Measurements from ENCODE around the gene PORCN. TPM values are rescaled to one million over a fixed set of nuclear protein-coding genes. Genes with fewer than 3 reads are reported as not detected.

Gene PORCN
- total RNA-seq, 1 donor from 2014 or later, result 9.4 TPM

GRCh38 chrX:48472225-48472624 lies 36.6 kb upstream of the PORCN start:
- no peak for TF ChIP-seq CTCF (IDR thresholded peaks at IDR 0.05; ENCODE audit: unreplicated experiment)
- peaks cover 42% of the 10 kb centered on the region for H3K4me1 Mint-ChIP-seq (ENCODE audit: unreplicated experiment)
- no peak overlapping the region for H3K4me3 Mint-ChIP-seq (ENCODE audit: unreplicated experiment)
- no peak overlapping the region for H3K27ac Mint-ChIP-seq (ENCODE audit: unreplicated experiment)
- DNase-seq (ENCODE audit: low spot score), result no peak
- H3K36me3 Mint-ChIP-seq (ENCODE audit: low read depth, unreplicated experiment), result peaks cover 6% of the 10 kb centered on the region
- H3K27me3 Mint-ChIP-seq (ENCODE audit: unreplicated experiment), result peaks cover 7% of the 10 kb centered on the region
- H3K9me3 Mint-ChIP-seq (ENCODE audit: unreplicated experiment), result no peaks in the 10 kb centered on the region

- H3K4me1 Mint-ChIP-seq (ENCODE audit: unreplicated experiment), result peaks cover 44% of the 10 kb centered on the region
- peaks cover 9% of the 10 kb centered on the region for H3K36me3 Mint-ChIP-seq (ENCODE audit: low read depth, unreplicated experiment)
- no peak for TF ChIP-seq CTCF (IDR thresholded peaks at IDR 0.05; ENCODE audit: unreplicated experiment)
- H3K27me3 Mint-ChIP-seq (ENCODE audit: unreplicated experiment), result peaks cover 7% of the 10 kb centered on the region
- H3K27ac Mint-ChIP-seq (ENCODE audit: unreplicated experiment), result peak overlapping the region; percentile 48
- no peak for DNase-seq (ENCODE audit: low spot score)
- H3K4me3 Mint-ChIP-seq (ENCODE audit: unreplicated experiment), result no peak overlapping the region
- no peaks in the 10 kb centered on the region for H3K9me3 Mint-ChIP-seq (ENCODE audit: unreplicated experiment)
Observed at GRCh38 chrX:48472851-48473703, 35.7 kb upstream of the PORCN start.

GRCh38 chrX:48473704-48473990 lies 35.1 kb upstream of the PORCN start:
- Mint-ChIP-seq H3K9me3 (ENCODE audit: unreplicated experiment) (no peaks in the 10 kb centered on the region), H3K4me1 (ENCODE audit: unreplicated experiment) (peaks cover 44% of the 10 kb centered on the region), H3K27ac (ENCODE audit: unreplicated experiment) (peak overlapping the region; percentile 48), H3K36me3 (ENCODE audit: low read depth, unreplicated experiment) (peaks cover 9% of the 10 kb centered on the region), H3K27me3 (ENCODE audit: unreplicated experiment) (peaks cover 7% of the 10 kb centered on the region), H3K4me3 (ENCODE audit: unreplicated experiment) (no peak overlapping the region)
- no peak for DNase-seq (ENCODE audit: low spot score)
- TF ChIP-seq CTCF (IDR thresholded peaks at IDR 0.05; ENCODE audit: unreplicated experiment), result no peak

GRCh38 chrX:48474127-48474526 lies 34.7 kb upstream of the PORCN start:
- H3K36me3 Mint-ChIP-seq (ENCODE audit: low read depth, unreplicated experiment), result peaks cover 10% of the 10 kb centered on the region
- TF ChIP-seq CTCF (IDR thresholded peaks at IDR 0.05; ENCODE audit: unreplicated experiment), result no peak
- peak overlapping the region; percentile 70 for H3K27ac Mint-ChIP-seq (ENCODE audit: unreplicated experiment)
- no peak overlapping the region for H3K4me3 Mint-ChIP-seq (ENCODE audit: unreplicated experiment)
- DNase-seq (ENCODE audit: low spot score), result peak; percentile 21
- H3K9me3 Mint-ChIP-seq (ENCODE audit: unreplicated experiment), result no peaks in the 10 kb centered on the region
- peaks cover 43% of the 10 kb centered on the region for H3K4me1 Mint-ChIP-seq (ENCODE audit: unreplicated experiment)
- H3K27me3 Mint-ChIP-seq (ENCODE audit: unreplicated experiment), result peaks cover 7% of the 10 kb centered on the region

- Mint-ChIP-seq H3K27me3 (ENCODE audit: unreplicated experiment) (peaks cover 7% of the 10 kb centered on the region), H3K9me3 (ENCODE audit: unreplicated experiment) (no peaks in the 10 kb centered on the region), H3K36me3 (ENCODE audit: low read depth, unreplicated experiment) (peaks cover 13% of the 10 kb centered on the region), H3K4me3 (ENCODE audit: unreplicated experiment) (no peak overlapping the region), H3K4me1 (ENCODE audit: unreplicated experiment) (peaks cover 38% of the 10 kb centered on the region), H3K27ac (ENCODE audit: unreplicated experiment) (no peak overlapping the region)
- DNase-seq (ENCODE audit: low spot score), result no peak
- no peak for TF ChIP-seq CTCF (IDR thresholded peaks at IDR 0.05; ENCODE audit: unreplicated experiment)
Observed at GRCh38 chrX:48474581-48474980, 34.2 kb upstream of the PORCN start.
